Spleen (tissue), 11 donors: ENCODE results near the gene TBC1D24. TPM values are rescaled to one million over a fixed set of nuclear protein-coding genes. Genes with fewer than 3 reads are reported as not detected.

Experiments
- DNase-seq: peaks from one replicate; pipeline ENCODE4 v3.0.0-alpha.2; 2020
- H3K27ac ChIP-seq, 8 donors: fragments of 200-600 bp; sonication (generic) in 7 of 8; 1 replicate in 4 of 8; 2 replicates in 4 of 8; pipeline versions ENCODE4 v1.5.0 to v1.8.0; 2016 to 2021; ENCODE audit warnings: inconsistent platforms in 4 of 8, mild to moderate bottlenecking in 4 of 8, moderate library complexity in 1 of 8
- H3K27me3 ChIP-seq, 7 donors: fragments of 200-600 bp; sonication (generic) in 6 of 7; replicated peaks in 1 of 7; 1 replicate in 4 of 7; 2 replicates in 3 of 7; pipeline versions ENCODE4 v1.5.0 to v1.8.0; 2016 to 2021; ENCODE audit warnings: inconsistent platforms in 3 of 7, mild to moderate bottlenecking in 1 of 7
- H3K36me3 ChIP-seq, 6 donors: fragments of 200-600 bp; sonication (generic) in 5 of 6; 1 replicate in 4 of 6; 2 replicates in 2 of 6; pipeline versions ENCODE4 v1.5.0 to v1.8.0; 2016 to 2021; ENCODE audit warnings: inconsistent platforms in 2 of 6
- H3K4me1 ChIP-seq, 6 donors: fragments of 200-600 bp; sonication (generic) in 5 of 6; 1 replicate in 3 of 6; 2 replicates in 3 of 6; pipeline versions ENCODE4 v1.5.0 to v1.8.0; 2016 to 2021; ENCODE audit warnings: inconsistent platforms in 3 of 6
- H3K4me3 ChIP-seq, 8 donors: fragments of 200-600 bp; sonication (generic) in 7 of 8; 1 replicate in 4 of 8; 2 replicates in 4 of 8; pipeline versions ENCODE4 v1.5.0 to v1.8.0; 2016 to 2021; ENCODE audit warnings: inconsistent platforms in 4 of 8, mild to moderate bottlenecking in 4 of 8, moderate library complexity in 2 of 8
- H3K9me3 ChIP-seq, 8 donors: fragments of 200-600 bp; sonication (generic) in 7 of 8; 1 replicate in 4 of 8; 2 replicates in 4 of 8; pipeline versions ENCODE4 v1.5.0 to v1.8.0; 2016 to 2021; ENCODE audit warnings: inconsistent platforms in 4 of 8
- CTCF ChIP-seq, 11 experiments: fragments of 200-600 bp in 7 of 11; fragments of 450-650 bp in 4 of 11; sonication (generic) in 4 of 11; IDR thresholded peaks in 8 of 11; conservative IDR thresholded peaks in 3 of 11; 1 replicate in 7 of 11; 2 replicates in 4 of 11; pipeline versions ENCODE4 v1.4.0 to v1.8.0; 2016 to 2021; ENCODE audit warnings: antibody characterized with exemption in 11 of 11, inconsistent platforms in 4 of 11, mild to moderate bottlenecking in 1 of 11
- POLR2A ChIP-seq, 3 donors: fragments of 450-650 bp; IDR thresholded peaks; one replicate each; pipeline ENCODE4 v1.5.1; 2017; ENCODE audit warnings: antibody characterized with exemption in 3 of 3, mild to moderate bottlenecking in 1 of 3
- POLR2AphosphoS5 ChIP-seq, 3 donors: sonication (generic); formaldehyde crosslinking; IDR thresholded peaks; one replicate each; pipeline ENCODE4 v1.5.1; 2017; ENCODE audit warnings: antibody characterized with exemption in 3 of 3
- WGBS, 5 donors: extraction: QIAGEN DNeasy Blood & Tissue Kit in 3 of 5; methylation state at CpG; one replicate each; pipeline versions ENCODE4 v1.1.5 to v1.1.7; 2013 to 2018; 5-methylcytosine and 5-hydroxymethylcytosine counted together
- intact Hi-C: fragments of 100-400 bp; cut with DNase I; formaldehyde crosslinking; loops from one replicate; pipeline ENCODE4 v1.15.0; 2023; ENCODE audit warnings: low total_unique reads
- polyA plus RNA-seq, 3 donors: library from polyadenylated mRNA; stranded (reverse); fragments of 200-250 nt; gene quantifications; one replicate each; pipeline ENCODE4 v1.2.1, GENCODE V29; 2013
- total RNA-seq, 7 donors: library from RNA; depleted of rRNA in 3 of 7; stranded (reverse); fragments of >200 nt in 3 of 7; fragmentation: NEBNext Ultra II Directional in 4 of 7; extraction: Animal tissue kit (Norgen Biotek cat#: 25700) in 4 of 7; gene quantifications; one replicate each; pipeline versions ENCODE4 v1.1.0 to v1.2.1, GENCODE V29; 2016 to 2021
- donor health status: healthy with polysubstance abuse.
- donor health status: DM: no; HTN: no; CAD: no; lungs with moderate emphysema.
- donor health status: DM: no; HTN: no; CAD: no.
- donor health status: Bipolar disorder and iron deficiency.
- donor health status: healthy.
- donor health status: DM: no; HTN: no; CAD: no.
- donor health status: DM: yes; HTN: yes; CAD: no.

The TBC1D24 gene
- total and polyA plus RNA-seq, 10 donors, result 2.2 to 15.3 (median 11.3) TPM

GRCh38 chr16:2499454-2499853 is 24.5 kb downstream of the TBC1D24 start:
- H3K36me3 ChIP-seq, result peaks cover 0 to 47% (median 17%) of the 10 kb centered on the region in 6 donors
- TF ChIP-seq POLR2AphosphoS5 (IDR thresholded peaks at IDR 0.05) (no peak), POLR2A (IDR thresholded peaks at IDR 0.05) (no peak), CTCF (IDR thresholded peaks at IDR 0.05 in 8 of 11, conservative IDR thresholded peaks at IDR 0.05 in 3 of 11) (no peak)
- H3K27me3 ChIP-seq, result no peaks in the 10 kb centered on the region
- no peak overlapping the region for H3K4me3 ChIP-seq
- H3K27ac ChIP-seq, result no peak overlapping the region
- no peak for DNase-seq
- peaks cover 10 to 42% (median 24%) of the 10 kb centered on the region in 6 donors for H3K4me1 ChIP-seq
- H3K9me3 ChIP-seq, result no peaks in the 10 kb centered on the region
- intact Hi-C loops, result loop anchor here (10.0 kb wide), 1 partner anchor 65 kb away; no protein-coding TSS in a partner anchor
- 67 to 97% (median 89%) methylated on average over 1 to 6 of the region's 6 CpGs for WGBS, 5 donors

- Histone ChIP-seq H3K9me3 (no peaks in the 10 kb centered on the region), H3K27ac (no peak overlapping the region), H3K4me1 (peaks cover 10 to 42% (median 24%) of the 10 kb centered on the region in 6 donors), H3K27me3 (no peaks in the 10 kb centered on the region), H3K4me3 (no peak overlapping the region), H3K36me3 (peaks cover 0 to 47% (median 17%) of the 10 kb centered on the region in 6 donors)
- WGBS, 5 donors, result 91 to 94% (median 93%) methylated on average over 21 to 29 of the region's 29 CpGs
- DNase-seq, result no peak
- TF ChIP-seq CTCF (IDR thresholded peaks at IDR 0.05 in 8 of 11, conservative IDR thresholded peaks at IDR 0.05 in 3 of 11), result no peak
- no peak for TF ChIP-seq POLR2A (IDR thresholded peaks at IDR 0.05)
- no peak for TF ChIP-seq POLR2AphosphoS5 (IDR thresholded peaks at IDR 0.05)
- intact Hi-C loops, result loop anchor here (5.0 to 10.0 kb wide), 2 partner anchors 65 to 148 kb away; no protein-coding TSS in a partner anchor
Measured at GRCh38 chr16:2499890-2500429, 25.0 kb downstream of the TBC1D24 start.

GRCh38 chr16:2500430-2500917 is 25.5 kb downstream of the TBC1D24 start:
- TF ChIP-seq POLR2A (IDR thresholded peaks at IDR 0.05) (no peak), CTCF (IDR thresholded peaks at IDR 0.05 in 8 of 11, conservative IDR thresholded peaks at IDR 0.05 in 3 of 11) (no peak), POLR2AphosphoS5 (IDR thresholded peaks at IDR 0.05) (no peak)
- intact Hi-C loops, result loop anchor here (5.0 kb wide), 1 partner anchor 148 kb away; no protein-coding TSS in a partner anchor
- no peaks in the 10 kb centered on the region for H3K27me3 ChIP-seq
- DNase-seq, result no peak
- H3K9me3 ChIP-seq, result no peaks in the 10 kb centered on the region
- H3K4me3 ChIP-seq, result no peak overlapping the region
- WGBS, 5 donors, result 76 to 88% (median 86%) methylated on average over 13 to 20 of the region's 20 CpGs
- peaks cover 0 to 47% (median 17%) of the 10 kb centered on the region in 6 donors for H3K36me3 ChIP-seq
- H3K4me1 ChIP-seq, result peaks cover 10 to 42% (median 24%) of the 10 kb centered on the region in 6 donors
- H3K27ac ChIP-seq, result no peak overlapping the region
